Stomach (tissue), 9 donors: ENCODE results near the gene IQUB. TPM values are rescaled to one million over a fixed set of nuclear protein-coding genes. Genes with fewer than 3 reads are reported as not detected.

Experiments
- DNase-seq, 2 donors: peaks; one replicate each; pipeline versions ENCODE4 v3.0.0 to v3.0.0-alpha.2; 2013 to 2019
- H3K27ac ChIP-seq, 5 donors: fragments of 200-600 bp in 4 of 5; sonication (generic) in 4 of 5; one replicate each; pipeline ENCODE4 v1.5.1; 2013 to 2019; ENCODE audit warnings: mild to moderate bottlenecking in 1 of 5, moderate library complexity in 1 of 5
- H3K27me3 ChIP-seq, 3 donors: fragments of 200-600 bp; sonication (generic); one replicate each; pipeline ENCODE4 v1.5.1; 2017 to 2019; ENCODE audit warnings: mixed run types in 1 of 3
- H3K36me3 ChIP-seq, 4 donors: fragments of 200-600 bp; sonication (generic); 1 replicate in 3 of 4; 2 replicates in 1 of 4; pipeline ENCODE4 v1.5.1; 2016 to 2019
- H3K4me1 ChIP-seq, 4 donors: fragments of 200-600 bp; sonication (generic); one replicate each; pipeline ENCODE4 v1.5.1; 2016 to 2019
- H3K4me3 ChIP-seq, 4 donors: fragments of 200-600 bp; sonication (generic) in 3 of 4; one replicate each; pipeline ENCODE4 v1.5.1; 2016 to 2019; ENCODE audit warnings: mild to moderate bottlenecking in 1 of 4
- H3K9me3 ChIP-seq, 4 donors: fragments of 200-600 bp; sonication (generic); one replicate each; pipeline ENCODE4 v1.5.1; 2016 to 2019
- EP300 ChIP-seq: sonication (generic); formaldehyde crosslinking; IDR thresholded peaks from one replicate; pipeline ENCODE4 v1.6.1; 2017; ENCODE audit warnings: antibody characterized with exemption
- POLR2A ChIP-seq, 4 donors: fragments of 450-650 bp; IDR thresholded peaks; one replicate each; pipeline ENCODE4 v1.6.1; 2016; ENCODE audit warnings: antibody characterized with exemption in 4 of 4, control low read depth in 2 of 4, mild to moderate bottlenecking in 1 of 4, moderate library complexity in 1 of 4
- POLR2AphosphoS5 ChIP-seq, 3 donors: sonication (generic); formaldehyde crosslinking; IDR thresholded peaks; one replicate each; pipeline ENCODE4 v1.6.1; 2016; ENCODE audit warnings: antibody characterized with exemption in 3 of 3
- WGBS, 5 donors: extraction: QIAGEN DNeasy Blood & Tissue Kit in 3 of 5; methylation state at CpG; one replicate each; pipeline versions ENCODE4 v1.1.5 to v1.1.7; 2013 to 2018; 5-methylcytosine and 5-hydroxymethylcytosine counted together
- intact Hi-C: fragments of 100-400 bp; cut with DNase I; formaldehyde crosslinking; loops from one replicate; pipeline ENCODE4 v1.15.1; 2023; ENCODE audit warnings: low total_unique reads
- polyA plus RNA-seq, 3 donors: library from polyadenylated mRNA; stranded (reverse); fragments of 200-250 nt; gene quantifications; one replicate each; pipeline ENCODE4 v1.2.3, GENCODE V29; 2013
- total RNA-seq, 5 donors: library from RNA; depleted of rRNA; stranded (reverse); fragments of >200 nt; gene quantifications; one replicate each; pipeline versions ENCODE4 v1.1.0 to v1.2.3, GENCODE V29; 2014 to 2016
- TF ChIP-seq, protein P1 (sequence below), 7 experiments: fragments of 450-650 bp in 4 of 7; fragments of 200-600 bp in 3 of 7; sonication (generic) in 3 of 7; IDR thresholded peaks; one replicate each; pipeline ENCODE4 v1.5.1; 2016 to 2019; ENCODE audit warnings: antibody characterized with exemption in 7 of 7, control low read depth in 2 of 7, mild to moderate bottlenecking in 1 of 7
- donor health status: healthy with polysubstance abuse.
- donor health status: Bipolar disorder and iron deficiency.
- donor health status: healthy.

Gene IQUB
- total and polyA plus RNA-seq, 8 donors, result 0.05 to 2.7 (median 0.34) TPM; not detected in 4

DNA sequence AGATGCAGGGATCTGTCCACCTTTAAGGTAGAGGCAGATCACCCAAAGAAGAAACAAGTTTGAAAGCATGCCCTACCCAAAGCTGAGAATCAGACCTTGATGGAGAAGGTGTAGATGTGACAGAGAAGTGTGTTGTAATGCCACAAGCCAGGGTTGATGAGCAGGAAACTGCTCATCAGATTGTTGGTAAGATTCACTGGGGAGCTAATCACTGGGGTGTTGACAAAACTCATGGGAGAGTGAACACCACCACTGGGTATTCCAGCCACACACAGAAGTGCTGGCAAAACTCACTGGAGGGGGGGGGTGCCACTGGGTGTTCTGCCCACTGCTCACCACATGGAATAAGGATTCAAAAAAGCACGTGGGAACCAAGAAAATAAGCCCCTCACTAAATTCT is 95.2 kb downstream of the IQUB start:
- WGBS, 5 donors, result 17 to 55% (median 38%) methylated on average over 1 of the region's 1 CpG
- intact Hi-C loops, result no loop called here
- TF ChIP-seq, protein P1, sequence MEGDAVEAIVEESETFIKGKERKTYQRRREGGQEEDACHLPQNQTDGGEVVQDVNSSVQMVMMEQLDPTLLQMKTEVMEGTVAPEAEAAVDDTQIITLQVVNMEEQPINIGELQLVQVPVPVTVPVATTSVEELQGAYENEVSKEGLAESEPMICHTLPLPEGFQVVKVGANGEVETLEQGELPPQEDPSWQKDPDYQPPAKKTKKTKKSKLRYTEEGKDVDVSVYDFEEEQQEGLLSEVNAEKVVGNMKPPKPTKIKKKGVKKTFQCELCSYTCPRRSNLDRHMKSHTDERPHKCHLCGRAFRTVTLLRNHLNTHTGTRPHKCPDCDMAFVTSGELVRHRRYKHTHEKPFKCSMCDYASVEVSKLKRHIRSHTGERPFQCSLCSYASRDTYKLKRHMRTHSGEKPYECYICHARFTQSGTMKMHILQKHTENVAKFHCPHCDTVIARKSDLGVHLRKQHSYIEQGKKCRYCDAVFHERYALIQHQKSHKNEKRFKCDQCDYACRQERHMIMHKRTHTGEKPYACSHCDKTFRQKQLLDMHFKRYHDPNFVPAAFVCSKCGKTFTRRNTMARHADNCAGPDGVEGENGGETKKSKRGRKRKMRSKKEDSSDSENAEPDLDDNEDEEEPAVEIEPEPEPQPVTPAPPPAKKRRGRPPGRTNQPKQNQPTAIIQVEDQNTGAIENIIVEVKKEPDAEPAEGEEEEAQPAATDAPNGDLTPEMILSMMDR (IDR thresholded peaks at IDR 0.05), result no peak
- no peak for TF ChIP-seq POLR2A (IDR thresholded peaks at IDR 0.05)
- no peak for TF ChIP-seq POLR2AphosphoS5 (IDR thresholded peaks at IDR 0.05)
- no peak for TF ChIP-seq EP300
- no peaks in the 10 kb centered on the region for H3K36me3 ChIP-seq
- DNase-seq, result no peak
- H3K4me3 ChIP-seq, result no peak overlapping the region
- H3K4me1 ChIP-seq, result no peaks in the 10 kb centered on the region
- H3K27me3 ChIP-seq, result no peaks in the 10 kb centered on the region
- H3K9me3 ChIP-seq, result no peaks in the 10 kb centered on the region
- no peak overlapping the region for H3K27ac ChIP-seq

DNA sequence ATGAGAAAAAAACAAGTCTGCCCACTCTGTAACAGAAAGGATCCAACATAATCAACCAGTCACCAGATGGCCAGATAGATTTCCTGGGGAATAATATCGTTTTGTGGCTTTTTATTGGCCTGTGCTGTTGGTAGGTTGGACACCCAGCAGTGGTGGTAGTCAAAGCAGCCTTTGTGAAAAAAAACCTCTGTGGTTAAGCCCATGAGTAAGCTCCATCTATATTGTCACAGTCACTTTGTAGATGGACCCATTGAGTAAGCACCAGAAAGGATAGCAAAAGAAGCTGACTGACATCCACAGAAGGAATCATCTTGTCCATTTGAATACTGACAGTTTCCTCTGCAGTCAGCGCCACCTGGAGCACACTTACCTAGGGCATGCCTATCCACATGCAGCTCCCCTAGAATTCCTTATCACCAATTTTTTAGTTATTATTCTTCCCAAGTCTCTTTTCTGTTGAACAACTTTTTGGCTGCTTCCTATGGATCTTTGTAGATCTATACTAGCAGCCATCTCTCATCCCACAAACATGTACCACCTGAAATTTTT is 96.9 kb downstream of the IQUB start:
- no peaks in the 10 kb centered on the region for H3K36me3 ChIP-seq
- H3K9me3 ChIP-seq, result no peaks in the 10 kb centered on the region
- intact Hi-C loops, result no loop called here
- WGBS, 5 donors, result 69 to 85% (median 80%) methylated on average over 2 of the region's 2 CpGs
- no peak overlapping the region for H3K4me3 ChIP-seq
- TF ChIP-seq POLR2A (IDR thresholded peaks at IDR 0.05) (no peak), EP300 (no peak), POLR2AphosphoS5 (IDR thresholded peaks at IDR 0.05) (no peak)
- TF ChIP-seq, protein P1 (IDR thresholded peaks at IDR 0.05), result no peak
- H3K27me3 ChIP-seq, result no peaks in the 10 kb centered on the region
- H3K27ac ChIP-seq, result no peak overlapping the region
- no peak for DNase-seq
- H3K4me1 ChIP-seq, result no peaks in the 10 kb centered on the region

DNA sequence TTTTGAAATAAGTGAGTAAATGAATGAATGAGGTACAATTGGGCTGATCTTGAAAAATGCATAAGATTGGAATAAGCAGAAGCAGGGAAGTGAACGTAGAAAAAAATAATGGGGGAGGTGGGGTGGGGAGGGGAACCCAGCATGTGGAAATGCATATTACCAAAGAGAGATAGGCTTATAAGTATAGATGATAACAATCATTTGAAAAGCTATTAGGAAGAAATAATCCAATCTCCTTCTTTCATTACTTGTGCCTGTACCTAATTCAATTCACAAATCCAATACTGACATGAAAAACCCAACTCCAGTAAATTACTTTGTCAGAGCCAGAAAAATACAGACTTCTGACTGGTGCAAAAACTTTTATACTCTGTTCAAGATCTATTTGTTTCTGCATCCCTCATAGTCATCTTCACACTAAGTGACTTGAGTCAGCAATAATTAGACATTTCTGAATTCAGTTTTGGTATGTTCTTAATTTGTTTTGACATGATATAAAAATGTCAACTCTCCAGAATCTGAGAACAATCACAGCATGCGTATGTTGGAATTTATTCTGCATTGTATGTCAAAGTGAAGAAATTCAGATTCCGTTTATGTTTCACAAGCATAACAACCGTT is 99.2 kb downstream of the IQUB start:
- H3K4me1 ChIP-seq, result no peaks in the 10 kb centered on the region
- no peak overlapping the region for H3K4me3 ChIP-seq
- no peaks in the 10 kb centered on the region for H3K36me3 ChIP-seq
- no peak overlapping the region for H3K27ac ChIP-seq
- no peak for DNase-seq
- no peaks in the 10 kb centered on the region for H3K9me3 ChIP-seq
- no peaks in the 10 kb centered on the region for H3K27me3 ChIP-seq
- TF ChIP-seq EP300, result no peak
- no peak for TF ChIP-seq POLR2A (IDR thresholded peaks at IDR 0.05)
- no peak for TF ChIP-seq POLR2AphosphoS5 (IDR thresholded peaks at IDR 0.05)
- TF ChIP-seq, protein P1 (IDR thresholded peaks at IDR 0.05), result no peak
- 74 to 86% (median 78%) methylated on average over 4 of the region's 4 CpGs for WGBS, 5 donors
- intact Hi-C loops, result no loop called here

DNA sequence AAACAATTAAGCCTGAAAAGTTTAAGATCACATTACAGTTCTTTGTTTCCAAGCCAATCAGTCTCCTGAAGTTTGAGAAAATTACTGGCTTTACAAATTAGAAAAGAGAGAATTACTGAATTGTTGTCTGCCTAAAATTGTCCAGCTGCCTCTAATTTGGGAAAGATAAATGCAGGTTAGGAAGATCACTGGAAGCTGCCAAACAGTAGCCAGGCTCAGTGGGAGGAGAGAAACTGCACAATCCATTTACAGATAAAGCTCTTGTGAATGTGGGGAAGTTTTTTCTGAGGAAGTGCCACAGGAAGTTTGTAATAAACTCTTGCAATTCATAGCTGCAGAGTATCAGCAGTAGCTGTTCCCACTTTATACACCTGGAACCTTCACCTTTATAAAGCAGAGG is 100.7 kb downstream of the IQUB start:
- peaks cover 0 to 5% (median 0%) of the 10 kb centered on the region in 4 donors for H3K9me3 ChIP-seq
- DNase-seq, result peak in 1 of 2 donors; percentile 7
- H3K4me1 ChIP-seq, result no peaks in the 10 kb centered on the region
- intact Hi-C loops, result no loop called here
- H3K27ac ChIP-seq, result no peak overlapping the region
- TF ChIP-seq POLR2AphosphoS5 (IDR thresholded peaks at IDR 0.05) (no peak), POLR2A (IDR thresholded peaks at IDR 0.05) (no peak), EP300 (no peak)
- TF ChIP-seq, protein P1 (IDR thresholded peaks at IDR 0.05), result no peak
- no peaks in the 10 kb centered on the region for H3K36me3 ChIP-seq
- no peak overlapping the region for H3K4me3 ChIP-seq
- H3K27me3 ChIP-seq, result no peaks in the 10 kb centered on the region
